HCT116 (cell line): ENCODE data around the gene OCA2.

Source experiments
- ATF3 ChIP-seq: IDR thresholded peaks from 2 replicates; pipeline ENCODE4 v1.6.1; 2012
- CEBPB ChIP-seq: IDR thresholded peaks from 2 replicates; pipeline ENCODE4 v1.6.1; 2012; ENCODE audit warnings: low read depth
- EGR1 ChIP-seq: IDR thresholded peaks from 2 replicates; pipeline ENCODE4 v1.6.1; 2012; ENCODE audit warnings: low read depth
- ELF1 ChIP-seq: IDR thresholded peaks from 2 replicates; pipeline ENCODE4 v1.6.1; 2012; ENCODE audit warnings: low read depth, borderline replicate concordance
- EZH2 ChIP-seq: fragments of 200-600 bp; sonication (generic); IDR thresholded peaks from 2 replicates; pipeline ENCODE4 v1.6.1; 2017; ENCODE audit warnings: antibody characterized with exemption, mixed run types
- MAX ChIP-seq: IDR thresholded peaks from 2 replicates; pipeline ENCODE4 v1.6.1; 2012
- POLR2A ChIP-seq: IDR thresholded peaks from 2 replicates; pipeline ENCODE4 v1.7.0; 2011; ENCODE audit warnings: borderline replicate concordance; ENCODE audit not compliant: insufficient read depth, insufficient read length; ENCODE audit errors: extremely low read depth
- POLR2AphosphoS5 ChIP-seq: IDR thresholded peaks from 2 replicates; pipeline ENCODE4 v1.6.1; 2011; ENCODE audit warnings: mild to moderate bottlenecking, low read depth, low read length, moderate library complexity
- RAD21 ChIP-seq: IDR thresholded peaks from 2 replicates; pipeline ENCODE4 v1.6.1; 2012; ENCODE audit warnings: low read depth, mild to moderate bottlenecking
- TCF7L2 ChIP-seq: IDR thresholded peaks from 2 replicates; pipeline ENCODE4 v1.7.0; 2011; ENCODE audit warnings: borderline replicate concordance, inconsistent platforms; ENCODE audit not compliant: insufficient read depth, insufficient read length; ENCODE audit errors: extremely low read depth
- ZFX ChIP-seq: fragments of 450-650 bp; IDR thresholded peaks from 2 replicates; pipeline ENCODE4 v1.6.1; 2017
- ZNF274 ChIP-seq: fragments of 200-500 bp; sonication (Bioruptor generic); IDR thresholded peaks from 2 replicates; pipeline ENCODE4 v1.6.1; 2014; ENCODE audit warnings: mild to moderate bottlenecking, low read depth, low read length, inconsistent platforms
- TF ChIP-seq, protein P1 (sequence below), 3 experiments: fragments of 200-600 bp in 1 of 3; sonication (generic) in 1 of 3; IDR thresholded peaks in 2 of 3; conservative IDR thresholded peaks in 1 of 3; 2 replicates each; pipeline ENCODE4 v1.5.1; 2012 to 2017; ENCODE audit warnings: low read depth in 2 of 3, low read length in 2 of 3, antibody characterized with exemption in 1 of 3, borderline replicate concordance in 1 of 3, control low read depth in 1 of 3, mild to moderate bottlenecking in 1 of 3, mixed read lengths in 1 of 3, mixed run types in 1 of 3, moderate library complexity in 1 of 3; ENCODE audit not compliant: insufficient read depth in 1 of 3

DNA sequence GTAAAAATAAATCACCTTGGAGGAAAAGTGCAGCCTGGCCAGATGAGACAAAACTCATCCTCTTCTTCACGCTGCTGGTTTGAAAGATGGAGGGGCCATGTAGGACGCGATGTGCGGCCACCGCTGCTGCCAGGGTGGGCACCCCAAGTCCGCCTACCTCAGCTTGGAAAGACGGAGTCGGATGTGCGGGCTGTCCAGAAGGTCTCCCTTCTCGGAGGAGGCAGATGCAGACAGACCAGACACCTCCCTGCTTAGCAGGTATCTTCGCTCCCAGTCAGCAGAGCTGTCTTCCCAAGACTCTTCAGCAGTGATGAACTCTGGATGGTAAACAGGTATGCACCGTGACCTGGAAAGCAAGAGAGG, 71.4 kb downstream of the OCA2 start:
- TF ChIP-seq POLR2A (no peak), TCF7L2 (no peak), ELF1 (no peak), ZNF274 (no peak), MAX (no peak), ZFX (no peak), ATF3 (no peak), CEBPB (no peak), RAD21 (no peak), EZH2 (no peak), EGR1 (no peak), POLR2AphosphoS5 (no peak)
- TF ChIP-seq, protein P1, sequence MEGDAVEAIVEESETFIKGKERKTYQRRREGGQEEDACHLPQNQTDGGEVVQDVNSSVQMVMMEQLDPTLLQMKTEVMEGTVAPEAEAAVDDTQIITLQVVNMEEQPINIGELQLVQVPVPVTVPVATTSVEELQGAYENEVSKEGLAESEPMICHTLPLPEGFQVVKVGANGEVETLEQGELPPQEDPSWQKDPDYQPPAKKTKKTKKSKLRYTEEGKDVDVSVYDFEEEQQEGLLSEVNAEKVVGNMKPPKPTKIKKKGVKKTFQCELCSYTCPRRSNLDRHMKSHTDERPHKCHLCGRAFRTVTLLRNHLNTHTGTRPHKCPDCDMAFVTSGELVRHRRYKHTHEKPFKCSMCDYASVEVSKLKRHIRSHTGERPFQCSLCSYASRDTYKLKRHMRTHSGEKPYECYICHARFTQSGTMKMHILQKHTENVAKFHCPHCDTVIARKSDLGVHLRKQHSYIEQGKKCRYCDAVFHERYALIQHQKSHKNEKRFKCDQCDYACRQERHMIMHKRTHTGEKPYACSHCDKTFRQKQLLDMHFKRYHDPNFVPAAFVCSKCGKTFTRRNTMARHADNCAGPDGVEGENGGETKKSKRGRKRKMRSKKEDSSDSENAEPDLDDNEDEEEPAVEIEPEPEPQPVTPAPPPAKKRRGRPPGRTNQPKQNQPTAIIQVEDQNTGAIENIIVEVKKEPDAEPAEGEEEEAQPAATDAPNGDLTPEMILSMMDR (IDR thresholded peaks at IDR 0.05 in 2 of 3, conservative IDR thresholded peaks at IDR 0.05 in 1 of 3; ENCODE audit: borderline replicate concordance in 1 of 3, insufficient read depth in 1 of 3, low read depth in 2 of 3, low read length in 2 of 3): no peak
